Neural progenitor cell (in vitro differentiated cells): ENCODE measurements around the gene MCTP2.

ENCODE experiments used
- EZH2 ChIP-seq: fragments of 200-600 bp; sonication (generic); IDR thresholded peaks from 2 replicates; pipeline ENCODE4 v1.6.1; 2017; ENCODE audit warnings: antibody characterized with exemption, mild to moderate bottlenecking, moderate library complexity
- EZH2phosphoT487 ChIP-seq: fragments of 200-600 bp; sonication (generic); IDR thresholded peaks from 2 replicates; pipeline ENCODE4 v1.6.1; 2017; ENCODE audit warnings: antibody characterized with exemption
- TF ChIP-seq, protein P1 (sequence below): fragments of 200-600 bp; sonication (generic); IDR thresholded peaks from 2 replicates; pipeline ENCODE4 v1.5.1; 2017; ENCODE audit warnings: antibody characterized with exemption, mild to moderate bottlenecking

- TF ChIP-seq EZH2 (no peak), EZH2phosphoT487 (no peak)
- TF ChIP-seq, protein P1, sequence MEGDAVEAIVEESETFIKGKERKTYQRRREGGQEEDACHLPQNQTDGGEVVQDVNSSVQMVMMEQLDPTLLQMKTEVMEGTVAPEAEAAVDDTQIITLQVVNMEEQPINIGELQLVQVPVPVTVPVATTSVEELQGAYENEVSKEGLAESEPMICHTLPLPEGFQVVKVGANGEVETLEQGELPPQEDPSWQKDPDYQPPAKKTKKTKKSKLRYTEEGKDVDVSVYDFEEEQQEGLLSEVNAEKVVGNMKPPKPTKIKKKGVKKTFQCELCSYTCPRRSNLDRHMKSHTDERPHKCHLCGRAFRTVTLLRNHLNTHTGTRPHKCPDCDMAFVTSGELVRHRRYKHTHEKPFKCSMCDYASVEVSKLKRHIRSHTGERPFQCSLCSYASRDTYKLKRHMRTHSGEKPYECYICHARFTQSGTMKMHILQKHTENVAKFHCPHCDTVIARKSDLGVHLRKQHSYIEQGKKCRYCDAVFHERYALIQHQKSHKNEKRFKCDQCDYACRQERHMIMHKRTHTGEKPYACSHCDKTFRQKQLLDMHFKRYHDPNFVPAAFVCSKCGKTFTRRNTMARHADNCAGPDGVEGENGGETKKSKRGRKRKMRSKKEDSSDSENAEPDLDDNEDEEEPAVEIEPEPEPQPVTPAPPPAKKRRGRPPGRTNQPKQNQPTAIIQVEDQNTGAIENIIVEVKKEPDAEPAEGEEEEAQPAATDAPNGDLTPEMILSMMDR = no peak
These were observed 210.4 kb downstream of the MCTP2 start for GRCh38 chr15:94441760-94442159.
